GM21576 (cell line): Measurements from ENCODE around the gene MGAT4A.

Experiments used
- ATAC-seq: cut with Tn5 transposase; IDR thresholded peaks from one replicate; pipeline ENCODE4 v1.9.1; 2021; ENCODE audit warnings: mild to moderate bottlenecking, moderate library complexity; ENCODE audit not compliant: unreplicated experiment

Gene MGAT4A

GRCh38 chr2:98704499-98705332 lies 26.2 kb downstream of the MGAT4A start:
- no peak for ATAC-seq

DNA sequence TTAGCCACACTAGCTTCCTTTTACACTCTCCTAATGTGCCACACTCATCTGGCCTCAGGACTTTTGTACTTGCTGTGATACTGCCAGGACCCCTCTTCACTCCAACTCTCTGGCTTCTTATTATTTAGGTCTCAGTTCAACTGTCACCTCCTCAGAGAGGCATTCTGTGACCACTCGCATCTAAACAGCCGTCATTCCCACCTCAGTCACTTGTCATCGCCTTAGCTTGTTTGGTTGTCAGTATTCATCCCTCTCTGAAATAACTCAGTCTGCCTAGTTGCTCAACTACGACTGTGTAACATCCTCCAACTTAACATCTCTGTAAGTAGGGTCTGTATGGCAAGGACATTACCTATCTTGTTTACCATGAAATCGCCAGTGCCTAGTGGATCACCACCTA lies 27.2 kb downstream of the MGAT4A start:
- ATAC-seq, result no peak

DNA sequence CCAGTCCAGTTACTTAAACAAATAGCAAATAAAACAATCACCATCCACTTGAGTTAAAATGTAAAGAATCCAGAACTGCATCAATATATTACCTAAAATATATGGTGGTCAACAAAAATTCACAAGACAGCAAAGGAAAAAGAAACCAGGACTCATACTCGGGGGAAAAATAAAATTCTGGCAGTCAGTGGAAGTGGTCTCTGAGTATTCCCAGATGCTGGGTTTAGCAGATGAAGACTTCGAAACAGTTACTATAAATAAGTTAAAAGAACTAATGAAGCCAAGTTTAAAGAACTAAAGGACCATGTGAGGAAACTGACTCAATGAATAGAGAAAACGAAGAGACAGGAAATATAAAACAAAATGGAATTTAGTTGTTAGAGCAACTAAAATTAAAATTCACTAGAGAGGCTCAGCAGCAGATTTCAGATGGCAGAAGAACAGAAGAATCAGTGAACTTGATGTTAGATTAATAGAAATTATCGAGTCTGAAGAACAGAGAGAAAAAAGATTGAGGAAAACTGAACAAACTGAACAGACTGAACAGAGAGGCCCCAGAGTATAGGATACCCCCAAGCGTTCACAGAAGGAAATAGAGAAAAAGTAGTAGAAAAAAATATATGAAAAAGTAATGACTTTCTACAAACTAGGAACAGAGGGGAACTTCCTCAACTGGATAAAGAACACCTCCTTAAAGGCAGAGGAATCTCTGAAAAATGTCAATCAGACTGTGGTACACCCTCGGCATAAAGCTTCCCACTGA lies 27.9 kb downstream of the MGAT4A start:
- ATAC-seq, result no peak

DNA sequence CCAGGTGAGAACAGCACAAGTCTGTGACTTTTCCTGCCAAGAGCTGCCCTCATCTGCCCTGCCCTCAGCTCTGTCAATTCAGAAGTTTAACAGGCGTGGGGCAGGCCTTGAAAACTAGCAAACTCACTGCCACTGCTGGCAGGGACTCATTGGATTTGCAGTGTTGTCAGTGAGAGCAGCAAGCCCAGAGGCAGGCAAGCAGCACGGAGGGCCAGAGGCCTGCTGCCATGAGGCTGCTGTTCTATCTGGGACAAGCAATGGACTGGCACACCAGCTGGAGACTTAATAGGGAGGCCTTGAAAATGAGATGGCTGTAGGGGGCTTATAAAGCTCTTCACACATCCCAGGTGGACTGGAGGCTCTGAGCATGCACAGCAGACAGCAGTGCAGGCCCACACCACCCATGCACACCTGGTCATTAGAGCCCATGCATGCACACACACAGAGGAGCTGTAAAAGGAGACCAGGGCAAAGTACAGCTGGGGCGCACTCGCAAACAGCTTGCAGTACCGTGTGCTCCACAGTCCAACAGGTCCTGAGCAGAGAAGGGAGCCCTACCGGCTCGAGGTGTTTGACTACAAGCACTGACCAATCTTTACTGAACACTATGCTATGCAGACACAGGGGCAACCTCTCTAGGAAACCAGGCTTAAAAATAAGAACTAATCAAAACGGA lies 28.7 kb downstream of the MGAT4A start:
- ATAC-seq, result no peak

- ATAC-seq, result no peak
Observed at GRCh38 chr2:98701230-98701629, 29.7 kb downstream of the MGAT4A start.

GRCh38 chr2:98698896-98699295 lies 32.0 kb downstream of the MGAT4A start:
- ATAC-seq, result no peak

- ATAC-seq, result no peak
Observed at GRCh38 chr2:98697651-98698337, 33.1 kb downstream of the MGAT4A start.

- ATAC-seq, result no peak
Observed at GRCh38 chr2:98696200-98696599, 34.7 kb downstream of the MGAT4A start.

GRCh38 chr2:98695255-98695654 lies 35.7 kb downstream of the MGAT4A start:
- no peak for ATAC-seq

GRCh38 chr2:98693477-98693876 lies 37.5 kb downstream of the MGAT4A start:
- ATAC-seq, result no peak

- ATAC-seq, result no peak
Observed at GRCh38 chr2:98692090-98693054, 38.6 kb downstream of the MGAT4A start.

- no peak for ATAC-seq
Observed at GRCh38 chr2:98691303-98691702, 39.6 kb downstream of the MGAT4A start.

GRCh38 chr2:98685930-98686887 lies 44.7 kb downstream of the MGAT4A start:
- ATAC-seq, result no peak

DNA sequence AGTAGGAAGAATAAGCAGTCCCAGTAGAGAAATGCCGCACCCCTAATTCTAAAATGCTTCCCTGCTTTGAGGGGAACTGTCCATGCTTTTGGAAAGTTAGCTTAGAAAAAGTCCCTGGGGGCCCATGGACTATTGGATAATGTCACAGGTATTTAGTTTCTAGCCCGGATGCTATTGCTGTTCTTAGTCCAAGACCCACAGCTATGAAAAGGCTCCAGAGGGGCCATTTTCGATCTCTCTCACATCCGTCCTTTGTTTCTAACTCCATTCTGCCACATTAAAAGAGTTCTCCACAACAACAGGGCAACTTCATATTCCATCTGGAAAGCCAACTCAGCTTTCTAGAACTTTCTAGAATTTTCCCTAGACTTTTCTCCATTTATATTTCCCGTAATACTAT lies 47.2 kb downstream of the MGAT4A start:
- ATAC-seq, result no peak

- ATAC-seq, result no peak
Observed at GRCh38 chr2:98676742-98677141, 54.2 kb downstream of the MGAT4A start.

- no peak for ATAC-seq
Observed at GRCh38 chr2:98674233-98674964, 56.5 kb downstream of the MGAT4A start.

DNA sequence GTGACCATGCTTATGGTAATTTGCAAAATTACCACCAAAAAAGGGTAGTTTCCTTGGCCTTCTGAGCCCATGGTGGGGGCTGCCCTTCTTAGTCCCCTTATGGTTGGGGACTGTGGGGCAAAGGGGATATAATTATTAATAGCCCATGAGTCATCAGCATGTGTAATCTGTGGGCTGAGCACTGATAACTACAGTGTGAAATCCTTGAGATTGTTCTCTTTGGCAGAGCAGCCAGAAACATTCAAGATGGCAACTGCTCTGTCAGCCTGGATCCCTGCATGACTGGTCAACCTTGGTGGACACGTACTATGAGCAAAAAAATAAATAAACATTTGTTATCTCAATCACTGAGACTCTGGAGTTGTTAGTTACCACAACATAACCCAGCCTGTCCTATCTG lies 61.3 kb downstream of the MGAT4A start:
- no peak for ATAC-seq

DNA sequence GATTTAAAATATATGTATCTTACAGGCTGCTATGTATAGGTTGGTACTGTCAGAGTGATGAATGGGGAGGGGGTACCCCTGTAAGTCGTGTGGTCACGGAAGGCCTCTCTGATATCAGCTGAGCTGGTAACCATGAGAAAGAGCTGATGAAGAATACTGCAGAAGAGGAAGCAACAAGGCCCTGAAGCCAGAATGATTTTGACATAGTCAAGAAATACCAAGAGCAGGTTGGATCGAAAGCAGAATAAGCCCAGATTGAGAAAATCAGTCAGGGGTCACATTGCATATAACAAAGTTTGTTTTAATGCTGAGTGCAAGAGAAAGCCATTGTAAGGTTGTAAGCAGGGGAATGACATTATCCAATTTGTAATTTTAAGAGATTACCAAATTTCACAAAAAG lies 65.3 kb downstream of the MGAT4A start:
- ATAC-seq, result no peak
